SK-N-SH (cell line): ENCODE data around the gene B3GAT3.

ENCODE experiments used
- EZH2phosphoT487 ChIP-seq: fragments of 200-600 bp; sonication (generic); IDR thresholded peaks from 2 replicates; pipeline ENCODE4 v1.6.1; 2017; ENCODE audit warnings: low read depth, mixed run types, mild to moderate bottlenecking, antibody characterized with exemption, moderate library complexity, borderline replicate concordance
- FOXJ3 ChIP-seq: sonication (generic); formaldehyde crosslinking; IDR thresholded peaks from 2 replicates; pipeline ENCODE4 v1.5.1; 2020; ENCODE audit warnings: mild to moderate bottlenecking, missing genetic modification reagents
- GATA2 ChIP-seq: sonication (generic); formaldehyde crosslinking; IDR thresholded peaks from 2 replicates; pipeline ENCODE4 v1.5.0; 2020; ENCODE audit warnings: mild to moderate bottlenecking, missing genetic modification reagents
- JUND ChIP-seq: IDR thresholded peaks from 2 replicates; pipeline ENCODE4 v1.4.0; 2012
- MAX ChIP-seq: IDR thresholded peaks from 2 replicates; pipeline ENCODE4 v1.4.0; 2012; ENCODE audit warnings: low read depth
- MXI1 ChIP-seq: IDR thresholded peaks from 2 replicates; pipeline ENCODE4 v1.6.1; 2012; ENCODE audit warnings: mild to moderate bottlenecking, low read depth, low read length, improper control_type of control experiment
- TEAD4 ChIP-seq: IDR thresholded peaks from 2 replicates; pipeline ENCODE4 v1.4.0; 2012; ENCODE audit warnings: mild to moderate bottlenecking, borderline replicate concordance; ENCODE audit not compliant: insufficient read depth
- TF ChIP-seq, protein P1 (sequence below): fragments of 200-600 bp; sonication (generic); IDR thresholded peaks from 2 replicates; pipeline ENCODE4 v1.6.1; 2017; ENCODE audit warnings: antibody characterized with exemption, mild to moderate bottlenecking, moderate library complexity
- TF ChIP-seq, protein P2 (sequence below): IDR thresholded peaks from 2 replicates; pipeline ENCODE4 v1.4.0; 2012; ENCODE audit warnings: low read depth, borderline replicate concordance
- TF ChIP-seq, protein P3 (sequence below): fragments of 150-350 bp; IDR thresholded peaks from 2 replicates; pipeline ENCODE4 v1.6.1; 2016; ENCODE audit warnings: mild to moderate bottlenecking, low read depth, low read length

DNA sequence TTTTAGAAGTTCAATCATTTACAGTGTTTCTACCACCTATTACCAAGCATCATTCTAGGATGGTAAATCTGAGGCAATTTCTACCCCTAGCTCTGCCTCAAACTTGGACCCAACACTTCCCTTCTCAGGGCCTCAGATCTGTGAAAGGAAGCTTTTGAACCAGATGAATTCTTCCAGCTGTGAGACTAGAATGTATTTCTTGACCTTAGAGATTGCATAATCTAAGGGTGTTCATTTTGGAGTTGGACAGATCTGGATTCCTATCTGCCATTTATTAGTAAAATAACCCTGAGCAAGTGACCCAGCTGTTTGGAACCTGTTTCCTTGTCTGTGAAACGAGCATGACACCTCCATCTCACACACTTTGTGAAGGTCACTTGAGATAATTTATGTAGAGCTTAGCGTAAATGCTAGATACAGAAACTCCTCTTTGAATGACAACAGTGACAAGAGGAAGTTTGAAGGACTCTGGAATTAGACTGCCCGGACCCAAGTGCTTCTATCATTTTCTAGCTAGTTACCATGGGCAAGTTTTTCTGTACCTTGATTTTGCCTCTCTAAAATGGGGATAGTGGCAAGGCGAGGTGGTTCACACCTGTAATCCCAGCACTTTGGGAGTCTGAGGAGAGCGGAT is 35.1 kb upstream of the B3GAT3 start:
- TF ChIP-seq TEAD4, result no peak
- no peak for TF ChIP-seq GATA2
- TF ChIP-seq JUND, result no peak
- TF ChIP-seq, protein P1, sequence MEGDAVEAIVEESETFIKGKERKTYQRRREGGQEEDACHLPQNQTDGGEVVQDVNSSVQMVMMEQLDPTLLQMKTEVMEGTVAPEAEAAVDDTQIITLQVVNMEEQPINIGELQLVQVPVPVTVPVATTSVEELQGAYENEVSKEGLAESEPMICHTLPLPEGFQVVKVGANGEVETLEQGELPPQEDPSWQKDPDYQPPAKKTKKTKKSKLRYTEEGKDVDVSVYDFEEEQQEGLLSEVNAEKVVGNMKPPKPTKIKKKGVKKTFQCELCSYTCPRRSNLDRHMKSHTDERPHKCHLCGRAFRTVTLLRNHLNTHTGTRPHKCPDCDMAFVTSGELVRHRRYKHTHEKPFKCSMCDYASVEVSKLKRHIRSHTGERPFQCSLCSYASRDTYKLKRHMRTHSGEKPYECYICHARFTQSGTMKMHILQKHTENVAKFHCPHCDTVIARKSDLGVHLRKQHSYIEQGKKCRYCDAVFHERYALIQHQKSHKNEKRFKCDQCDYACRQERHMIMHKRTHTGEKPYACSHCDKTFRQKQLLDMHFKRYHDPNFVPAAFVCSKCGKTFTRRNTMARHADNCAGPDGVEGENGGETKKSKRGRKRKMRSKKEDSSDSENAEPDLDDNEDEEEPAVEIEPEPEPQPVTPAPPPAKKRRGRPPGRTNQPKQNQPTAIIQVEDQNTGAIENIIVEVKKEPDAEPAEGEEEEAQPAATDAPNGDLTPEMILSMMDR, result no peak
- TF ChIP-seq MXI1, result no peak
- TF ChIP-seq MAX, result no peak
- TF ChIP-seq, protein P2, sequence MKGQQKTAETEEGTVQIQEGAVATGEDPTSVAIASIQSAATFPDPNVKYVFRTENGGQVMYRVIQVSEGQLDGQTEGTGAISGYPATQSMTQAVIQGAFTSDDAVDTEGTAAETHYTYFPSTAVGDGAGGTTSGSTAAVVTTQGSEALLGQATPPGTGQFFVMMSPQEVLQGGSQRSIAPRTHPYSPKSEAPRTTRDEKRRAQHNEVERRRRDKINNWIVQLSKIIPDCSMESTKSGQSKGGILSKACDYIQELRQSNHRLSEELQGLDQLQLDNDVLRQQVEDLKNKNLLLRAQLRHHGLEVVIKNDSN, result no peak
- no peak for TF ChIP-seq FOXJ3 (CRISPR knock-in tag)
- no peak for TF ChIP-seq EZH2phosphoT487
- TF ChIP-seq, protein P3, sequence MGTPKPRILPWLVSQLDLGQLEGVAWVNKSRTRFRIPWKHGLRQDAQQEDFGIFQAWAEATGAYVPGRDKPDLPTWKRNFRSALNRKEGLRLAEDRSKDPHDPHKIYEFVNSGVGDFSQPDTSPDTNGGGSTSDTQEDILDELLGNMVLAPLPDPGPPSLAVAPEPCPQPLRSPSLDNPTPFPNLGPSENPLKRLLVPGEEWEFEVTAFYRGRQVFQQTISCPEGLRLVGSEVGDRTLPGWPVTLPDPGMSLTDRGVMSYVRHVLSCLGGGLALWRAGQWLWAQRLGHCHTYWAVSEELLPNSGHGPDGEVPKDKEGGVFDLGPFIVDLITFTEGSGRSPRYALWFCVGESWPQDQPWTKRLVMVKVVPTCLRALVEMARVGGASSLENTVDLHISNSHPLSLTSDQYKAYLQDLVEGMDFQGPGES, result no peak
